ENCODE measurements around the gene CACNA1H.

The CACNA1H gene

DNA sequence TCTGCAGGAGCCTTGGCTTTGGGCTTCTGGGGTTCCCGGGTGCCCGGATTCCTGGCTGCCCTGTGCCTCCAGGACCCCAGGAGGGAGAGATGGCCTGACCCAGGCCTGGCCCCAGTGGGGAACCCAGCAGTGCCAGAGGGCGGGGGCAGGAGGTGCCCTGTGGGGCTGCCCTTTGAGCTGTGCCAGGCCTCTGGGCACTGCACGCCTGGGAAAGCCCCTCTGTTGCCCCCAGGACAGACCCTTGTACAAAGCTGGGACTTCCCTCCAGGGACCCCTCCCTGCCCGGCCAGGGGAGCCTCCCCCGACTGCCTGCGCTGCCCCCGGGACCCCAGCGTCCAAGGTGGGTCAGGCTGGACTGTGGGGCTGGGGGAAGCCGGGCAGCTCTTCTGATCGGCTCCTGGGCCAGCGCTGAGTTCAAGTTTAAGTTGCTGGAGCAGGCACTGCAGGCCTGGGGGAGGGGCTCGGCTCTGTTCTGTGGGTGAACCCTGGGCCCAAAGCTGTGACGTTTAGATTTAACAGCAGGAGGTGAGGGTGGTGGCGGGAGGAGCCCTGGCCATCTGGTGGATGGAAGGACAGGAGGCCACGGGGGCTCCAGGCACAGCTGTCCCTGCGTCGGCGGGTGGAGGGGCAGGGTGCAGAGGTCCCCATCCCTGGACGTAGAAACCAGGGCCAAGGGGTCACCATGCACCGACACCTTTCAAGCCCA is 29.2 kb upstream of the CACNA1H start:
- DNase-seq: no peak

DNA sequence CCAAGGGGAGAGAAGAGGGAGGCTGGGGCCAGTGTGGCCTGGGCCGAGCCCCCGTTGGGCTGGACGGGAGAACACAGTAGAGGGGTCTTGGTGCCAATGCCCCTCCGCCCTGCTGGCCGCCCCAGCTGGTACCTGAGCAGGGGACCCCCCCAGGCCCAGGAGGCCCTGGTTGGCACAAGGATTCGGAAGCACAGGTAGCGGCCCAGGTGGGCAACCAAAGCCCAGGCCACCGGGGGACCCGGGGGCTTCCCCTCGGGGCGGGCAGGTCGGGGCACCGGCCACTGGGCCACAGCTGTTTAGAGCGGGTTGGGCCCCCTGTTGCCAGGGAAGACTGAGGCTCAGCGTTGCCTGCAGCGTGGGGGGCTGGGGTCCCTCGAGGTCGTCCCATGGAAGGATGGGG is 28.6 kb upstream of the CACNA1H start:
- no peak for DNase-seq

DNA sequence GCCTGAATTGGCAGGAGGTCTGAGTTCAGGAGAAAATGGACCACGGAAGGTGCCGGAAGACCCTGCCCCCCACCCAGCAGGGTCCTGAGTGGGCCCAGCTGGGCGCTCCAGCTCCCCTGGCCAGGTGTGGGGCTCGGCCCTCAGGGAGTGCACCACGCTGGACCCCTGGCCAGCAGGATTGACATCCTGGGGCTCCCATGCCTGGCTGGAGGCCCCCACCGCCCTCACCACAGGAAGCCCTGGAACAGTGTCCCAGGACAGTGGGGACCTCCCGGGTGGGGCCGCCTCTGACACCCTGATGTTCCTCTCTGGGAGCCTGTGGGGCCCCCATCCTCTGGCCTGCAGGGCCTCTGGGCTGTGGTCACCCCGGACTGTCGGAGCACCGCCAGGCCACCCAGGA is 28.1 kb upstream of the CACNA1H start:
- no peak for DNase-seq

DNA sequence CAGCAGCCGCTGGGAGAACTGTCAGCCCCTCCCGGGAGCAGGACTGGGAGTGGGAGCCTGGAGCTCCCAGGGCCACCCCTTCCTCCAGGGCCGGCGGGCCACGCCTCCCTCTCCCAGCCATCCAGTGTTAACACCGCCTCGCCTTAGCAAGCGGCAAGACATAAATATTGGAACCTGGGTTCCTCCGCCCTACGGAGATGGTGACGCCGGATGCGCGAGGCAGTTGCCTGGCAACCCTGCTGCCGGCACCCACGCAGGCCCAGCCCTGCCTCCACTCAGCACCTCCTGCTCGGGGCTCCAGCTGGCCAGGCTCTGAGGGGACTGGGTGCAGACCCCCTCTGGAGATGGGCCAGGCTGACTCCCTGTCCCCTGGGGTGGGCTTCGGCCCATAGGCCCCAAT is 27.4 kb upstream of the CACNA1H start:
- DNase-seq: peak in 2 of 6 experiments; percentile 15 to 16

DNA sequence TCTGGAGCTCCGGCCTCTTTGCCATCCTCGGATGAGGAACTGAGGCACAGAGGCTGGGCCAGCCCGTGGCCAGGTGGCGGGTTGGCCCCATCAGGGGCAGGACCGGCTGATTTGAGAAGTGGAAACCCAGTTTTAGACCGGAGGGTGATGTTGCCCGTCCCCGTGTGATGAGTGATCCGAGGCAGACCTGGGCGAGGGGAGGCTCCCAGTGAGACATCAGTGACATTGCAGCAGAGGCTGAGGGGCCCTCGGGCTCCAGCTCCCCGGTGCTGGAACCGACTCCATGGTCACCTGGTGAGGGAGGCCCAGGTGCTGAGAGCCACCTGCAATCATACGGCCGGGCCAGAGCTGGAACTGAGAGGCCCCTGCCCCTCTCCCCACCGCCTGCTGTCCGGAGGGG is 26.9 kb upstream of the CACNA1H start:
- DNase-seq: no peak

DNA sequence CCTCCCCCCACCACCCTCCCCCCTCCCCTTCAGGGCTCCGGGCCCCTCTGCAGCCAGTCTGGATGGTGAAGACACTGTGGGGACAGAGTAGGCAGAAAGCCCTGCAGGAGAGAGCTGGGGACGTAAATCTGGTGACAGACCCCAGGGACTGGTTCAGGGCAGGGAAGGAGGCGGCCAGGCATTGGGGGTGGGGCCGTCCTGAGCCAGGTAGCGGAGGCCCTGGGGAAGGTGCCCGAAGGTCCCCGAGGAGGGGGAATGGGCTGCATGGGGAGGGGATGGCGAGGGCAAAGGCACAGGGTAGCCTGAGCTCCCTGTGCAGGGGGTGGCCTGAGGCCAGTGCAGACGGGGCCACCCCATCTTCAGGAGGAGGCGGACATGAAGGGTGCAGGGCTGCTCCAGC is 26.3 kb upstream of the CACNA1H start:
- DNase-seq: no peak

DNA sequence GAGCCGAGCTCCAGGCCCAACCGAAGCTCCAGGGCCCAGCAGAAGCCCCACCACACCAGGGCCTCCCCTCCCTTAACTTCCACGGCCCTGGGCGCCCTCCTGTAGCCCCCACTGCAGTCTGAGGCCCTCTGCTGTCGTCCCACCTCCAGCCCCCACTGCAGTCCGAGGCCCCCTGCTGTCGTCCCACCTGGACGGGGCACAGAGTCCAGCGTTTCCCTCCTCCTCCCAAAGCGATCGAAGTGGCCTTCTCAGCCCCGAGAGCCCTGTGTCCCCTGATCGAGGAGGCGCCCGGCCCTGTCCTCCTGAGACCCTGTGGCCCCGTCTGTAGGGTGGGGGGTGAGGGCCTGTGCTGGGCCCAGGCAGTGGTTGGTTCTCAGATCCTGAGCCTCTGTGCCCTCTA is 25.8 kb upstream of the CACNA1H start:
- DNase-seq: no peak

DNA sequence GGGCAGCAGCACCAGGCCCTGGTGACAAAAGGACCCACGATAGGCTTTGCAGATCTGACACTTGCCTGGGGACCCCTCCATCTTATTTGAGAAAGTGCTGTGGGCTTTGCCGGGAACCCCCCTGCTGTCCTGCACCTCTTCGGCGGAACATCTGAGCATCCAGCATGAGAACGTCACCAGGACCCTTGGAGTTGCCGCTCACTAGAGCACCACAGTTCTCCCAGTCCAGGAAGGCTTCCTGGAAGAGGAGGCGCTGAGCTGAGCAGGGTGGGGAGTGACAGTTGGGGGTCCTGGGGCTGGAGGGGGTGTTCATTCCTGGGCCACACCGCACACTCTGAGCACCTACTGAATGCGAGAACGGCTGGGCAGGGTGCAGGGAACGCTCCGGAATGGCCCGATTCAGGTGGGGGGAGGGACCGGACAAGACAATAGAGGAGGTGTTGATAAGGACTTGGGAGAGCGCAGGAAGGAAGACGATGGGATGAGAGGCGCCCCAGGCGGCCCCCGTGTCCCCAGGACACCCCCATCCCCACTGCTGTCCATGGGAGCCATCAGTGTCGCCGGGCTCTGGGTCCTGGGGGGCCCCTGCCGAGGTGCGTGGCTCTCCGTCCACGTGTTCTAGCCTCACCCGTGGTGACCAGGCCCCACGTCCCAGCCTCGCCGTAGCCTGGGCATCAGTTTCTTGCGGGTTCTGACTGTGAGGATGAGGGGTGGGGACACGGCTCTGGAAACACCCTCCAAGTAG is 24.8 kb upstream of the CACNA1H start:
- DNase-seq: no peak

DNA sequence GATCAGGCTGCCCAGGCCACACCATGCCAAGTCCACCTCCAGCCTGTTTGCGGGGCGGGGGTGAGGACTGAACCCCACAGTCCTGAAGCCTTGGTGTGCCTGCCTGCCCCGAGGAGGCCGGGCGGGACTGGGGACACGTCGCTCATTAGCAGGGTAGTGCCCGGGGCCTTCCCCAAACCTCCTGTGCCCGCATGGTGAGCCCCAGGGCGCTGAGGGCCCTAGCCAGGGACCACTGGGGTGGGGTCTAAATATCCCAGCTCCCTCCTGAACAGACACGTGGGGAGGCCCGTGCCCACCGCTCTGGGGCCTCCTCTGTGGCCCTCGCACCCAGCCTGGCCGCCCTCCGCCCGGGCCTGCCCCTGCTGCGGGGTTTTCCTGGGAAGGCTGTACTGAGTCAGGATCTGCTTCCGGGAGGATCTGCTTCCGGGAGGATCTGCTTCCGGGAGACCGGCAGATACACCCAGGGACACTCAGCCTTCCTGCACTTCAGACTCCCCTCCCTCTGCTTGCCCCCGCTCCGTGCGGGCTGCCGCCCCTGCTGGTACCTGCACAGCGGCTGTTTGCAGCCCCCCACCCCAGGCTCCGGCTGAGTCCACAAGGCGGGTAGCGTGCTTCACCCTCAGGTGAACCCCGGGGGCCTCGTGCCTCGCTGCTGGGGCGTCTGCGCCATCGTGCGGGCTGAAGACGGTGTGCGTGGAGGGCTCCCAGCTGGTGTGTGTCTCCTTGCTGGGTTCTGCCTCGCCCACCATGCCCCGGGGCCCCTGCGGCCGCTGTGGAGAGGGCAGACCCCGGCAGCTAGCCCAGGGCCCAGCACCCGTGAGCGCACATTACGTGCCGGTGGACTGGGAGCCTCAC is 23.6 kb upstream of the CACNA1H start:
- DNase-seq: no peak

DNA sequence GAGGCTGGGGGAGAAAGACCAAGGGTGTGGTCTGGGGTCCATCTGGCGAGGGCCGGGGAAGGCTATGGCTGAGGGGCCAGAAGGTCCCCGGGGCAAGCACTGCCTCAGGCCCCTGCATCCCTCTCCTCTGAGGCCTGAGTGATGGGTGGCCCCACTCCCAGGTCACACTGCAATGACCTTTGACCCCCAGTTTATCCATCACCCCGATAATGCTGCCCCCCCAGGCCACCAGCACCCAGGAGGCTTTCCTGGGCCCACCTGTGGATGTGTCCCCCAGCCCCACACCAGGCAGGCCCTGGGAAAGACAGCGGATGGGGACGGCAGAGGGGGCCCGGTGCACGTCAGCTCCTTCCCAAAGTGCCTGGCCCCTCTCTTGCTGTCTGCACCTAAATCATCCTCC is 22.5 kb upstream of the CACNA1H start:
- no peak for DNase-seq

DNA sequence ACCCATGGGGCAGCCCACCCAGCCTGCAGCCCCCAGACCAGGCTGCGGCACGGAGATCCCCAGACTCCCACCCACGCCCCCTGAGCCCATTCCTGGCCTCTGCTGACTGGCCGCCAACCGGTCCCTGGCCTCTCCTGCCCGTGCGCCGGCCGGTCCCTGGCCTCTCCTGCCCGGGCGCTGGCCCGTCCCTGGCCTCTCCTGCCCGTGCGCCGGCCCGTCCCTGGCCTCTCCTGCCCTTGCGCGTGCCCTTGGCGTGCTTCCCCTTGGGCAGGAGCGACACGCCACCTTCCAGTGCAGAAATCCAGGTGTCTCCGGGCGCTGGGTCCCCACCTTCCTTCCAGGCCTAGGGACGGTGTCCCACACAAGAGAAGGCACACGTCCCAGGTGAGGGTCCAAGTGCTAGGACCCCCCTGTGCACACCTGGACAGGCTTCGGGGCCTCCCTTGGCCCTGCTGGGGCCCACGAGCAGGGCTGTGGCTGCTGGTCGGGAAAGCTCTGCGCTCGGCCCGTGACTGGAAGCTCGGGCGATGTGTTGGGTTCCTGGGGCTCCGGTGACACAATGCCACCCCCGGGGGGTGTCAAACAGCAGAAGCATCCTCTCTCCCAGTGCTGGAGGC is 21.4 kb upstream of the CACNA1H start:
- DNase-seq: no peak

DNA sequence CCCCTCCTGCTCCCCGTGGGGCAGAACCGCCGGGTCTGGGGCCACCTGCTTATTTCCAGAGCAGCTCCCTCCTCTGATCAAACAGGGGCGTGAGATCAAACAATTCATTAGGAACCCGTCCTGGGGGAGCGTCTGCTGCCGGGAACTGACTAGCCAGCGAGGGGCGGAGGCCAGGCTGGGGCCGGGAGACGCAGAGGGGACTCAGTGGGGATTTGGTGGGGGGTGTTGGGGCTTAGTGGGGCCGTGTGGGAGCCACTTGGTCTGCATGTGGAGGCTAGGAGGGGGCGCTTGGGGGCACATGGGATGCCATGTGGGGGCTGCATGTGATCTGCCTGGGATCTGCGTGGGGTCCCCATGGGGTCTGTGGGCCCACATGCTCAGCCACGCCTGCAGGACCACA is 20.5 kb upstream of the CACNA1H start:
- no peak for DNase-seq

DNA sequence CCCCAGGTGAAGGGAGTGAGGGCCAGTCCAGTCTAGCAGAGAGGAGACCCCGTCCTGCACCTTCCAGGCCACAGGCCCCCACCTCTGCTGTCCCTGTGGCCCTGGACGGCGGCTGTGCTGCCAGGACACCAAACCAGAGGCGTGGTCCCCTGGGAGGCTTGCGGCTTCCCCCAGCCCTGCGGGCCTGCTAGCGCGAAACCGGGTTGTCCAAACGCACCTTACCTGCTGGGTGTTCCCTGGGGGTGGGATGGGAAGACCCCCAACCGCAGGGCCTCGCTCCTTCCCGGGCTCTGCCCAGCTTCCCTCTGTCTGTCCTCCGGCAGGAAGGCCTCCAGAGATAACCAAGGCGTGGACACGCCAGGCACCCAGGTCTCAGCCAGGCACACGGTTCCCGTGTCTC is 19.6 kb upstream of the CACNA1H start:
- no peak for DNase-seq

DNA sequence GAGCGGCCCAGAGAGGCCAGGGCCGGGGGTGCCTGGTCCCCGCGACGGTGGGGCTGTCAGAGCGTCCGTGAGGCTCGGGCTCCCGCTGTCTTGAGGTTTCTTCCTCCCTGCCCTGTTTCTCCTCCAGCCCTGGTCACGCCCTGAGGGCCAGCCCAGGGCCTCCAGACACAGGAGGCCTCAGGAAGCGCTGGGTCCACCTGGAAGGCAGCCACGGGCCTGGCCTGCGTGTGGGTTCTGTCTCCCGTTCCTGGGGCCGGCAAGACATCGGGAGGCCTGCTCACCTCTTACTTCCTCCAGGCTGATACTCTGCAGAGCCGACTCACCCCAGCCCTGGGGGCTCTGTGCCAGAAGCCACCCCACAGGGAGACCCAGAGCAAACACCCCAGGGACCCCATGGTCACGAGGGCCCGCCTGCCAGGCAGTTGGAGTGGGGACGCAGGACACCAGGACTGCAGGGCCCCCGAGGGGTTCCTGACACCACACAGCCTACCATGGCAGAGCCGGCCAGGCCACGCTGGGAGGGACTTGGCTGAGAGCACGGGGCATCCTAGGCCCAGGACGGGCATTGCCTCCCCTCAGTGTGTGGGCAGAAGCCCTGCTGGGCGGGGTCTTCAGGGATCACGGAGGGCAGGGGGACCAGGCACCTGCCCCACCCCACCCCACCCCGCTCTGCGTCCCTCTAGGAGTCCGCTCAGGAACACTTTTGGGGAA is 18.9 kb upstream of the CACNA1H start:
- no peak for DNase-seq

DNA sequence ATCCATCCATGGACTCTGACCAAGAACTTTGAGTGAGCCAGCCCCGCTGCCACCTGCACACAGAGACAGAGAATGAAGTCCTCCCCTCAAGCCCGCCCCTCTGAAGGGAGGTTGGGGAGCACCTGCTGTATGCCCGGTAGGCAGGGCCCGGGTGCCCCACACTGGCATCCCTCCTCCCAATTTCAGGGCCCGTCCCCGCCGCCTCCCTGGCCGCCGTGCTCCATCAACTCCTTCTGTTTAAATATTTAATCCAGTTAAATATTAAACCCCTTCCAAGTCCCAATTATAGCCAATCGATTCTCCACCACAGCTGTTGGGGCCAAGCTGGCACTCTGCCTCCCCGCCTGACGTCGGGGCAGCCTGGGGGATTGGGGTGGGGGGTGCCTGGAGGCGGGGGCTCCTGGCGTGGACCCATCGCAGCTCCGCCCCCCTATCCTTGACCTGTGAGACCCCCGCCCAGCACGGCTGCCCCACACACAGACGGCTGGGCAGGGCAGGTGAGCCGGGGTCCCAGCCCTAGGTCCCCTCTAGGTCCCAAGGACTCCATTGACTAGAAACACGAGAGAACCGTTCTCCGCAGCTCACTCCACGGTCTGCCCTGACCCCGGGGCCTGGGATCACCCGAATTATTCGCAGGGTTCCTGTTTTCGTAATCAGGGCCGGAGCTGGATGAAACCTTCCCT is 18.0 kb upstream of the CACNA1H start:
- no peak for DNase-seq

DNA sequence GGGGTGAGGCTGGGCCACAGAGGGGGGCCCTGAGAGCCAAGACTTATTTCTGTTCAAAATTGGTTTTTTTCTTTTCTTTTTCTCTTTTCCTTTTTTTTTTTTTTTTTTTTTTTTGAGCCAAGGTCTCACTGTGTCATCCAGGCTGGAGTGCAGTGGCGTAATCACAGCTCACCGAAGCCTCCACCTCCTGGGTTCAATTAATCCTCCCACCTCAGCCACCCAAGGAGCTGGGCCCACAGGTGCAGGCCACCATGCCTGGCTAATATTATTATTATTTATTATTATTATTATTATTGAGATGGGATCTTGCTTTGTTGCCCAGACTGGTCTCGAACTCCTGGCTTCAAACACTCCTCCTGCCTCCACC is 17.5 kb upstream of the CACNA1H start:
- no peak for DNase-seq

DNA sequence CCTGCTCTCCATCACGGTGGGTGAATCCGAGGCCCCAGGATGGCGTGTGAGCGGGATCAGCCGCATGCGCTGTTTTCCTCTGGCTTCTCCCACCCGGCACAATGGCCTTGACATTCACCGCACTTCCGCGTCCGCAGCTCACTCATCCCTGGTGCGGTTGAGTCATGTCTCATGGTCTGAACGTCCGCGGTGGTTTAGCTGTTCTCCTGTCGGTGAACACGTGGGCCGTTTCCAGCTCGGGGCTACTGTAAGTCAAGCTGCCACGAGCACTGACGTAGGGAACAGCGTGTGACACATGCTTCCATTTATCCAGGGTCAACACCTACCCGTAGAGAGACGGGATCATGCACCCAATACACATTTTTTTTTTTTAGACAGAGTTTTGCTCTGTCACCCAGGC is 15.3 kb upstream of the CACNA1H start:
- no peak for DNase-seq

DNA sequence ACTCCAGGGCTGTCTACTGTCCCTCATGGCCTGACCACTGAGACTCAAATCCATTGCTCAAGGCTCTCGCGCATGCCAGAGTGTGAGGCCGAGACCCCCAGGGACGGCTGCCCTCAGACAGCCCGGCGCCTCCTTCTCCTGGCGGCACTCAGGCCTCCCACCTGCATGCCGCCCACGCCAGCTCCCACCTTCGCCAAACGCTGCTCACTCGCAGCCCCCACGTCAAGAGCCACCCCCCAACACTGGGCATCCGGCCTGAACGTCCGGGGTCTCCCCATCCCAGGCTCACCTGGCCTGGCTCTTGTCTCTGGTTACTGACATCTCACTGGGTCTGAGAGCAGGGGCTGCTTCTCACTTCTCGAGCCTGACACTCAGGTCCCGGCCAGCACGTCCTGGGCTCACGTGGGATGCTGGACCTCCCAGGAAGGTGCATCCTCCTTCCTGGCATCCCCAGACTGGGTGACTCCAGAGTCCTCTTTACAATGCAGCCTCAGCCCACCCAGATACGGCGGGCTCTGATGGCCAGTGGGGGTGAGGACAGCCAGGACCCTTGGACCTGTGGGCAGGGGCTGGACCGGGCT is 12.2 kb upstream of the CACNA1H start:
- DNase-seq: no peak

DNA sequence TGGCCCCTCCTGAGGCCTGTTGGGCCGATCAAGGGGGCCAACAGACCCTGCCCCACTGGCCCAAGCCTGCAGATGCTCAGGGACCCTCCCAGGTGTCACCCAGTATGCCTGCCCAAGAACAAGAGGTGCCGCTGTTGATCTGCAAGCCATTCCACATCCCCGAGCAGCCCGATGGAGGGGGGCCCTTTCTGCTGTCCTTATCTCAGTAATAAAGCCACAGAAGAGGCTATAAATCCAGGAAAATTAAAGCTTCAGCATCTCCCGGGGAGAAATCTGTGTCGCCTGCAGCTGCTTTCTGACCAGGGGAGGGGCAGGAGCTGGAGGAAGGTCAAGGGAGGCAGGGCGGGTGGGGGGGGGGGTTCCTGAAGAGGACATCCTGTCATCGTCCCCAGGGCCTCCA is 11.7 kb upstream of the CACNA1H start:
- no peak for DNase-seq

DNA sequence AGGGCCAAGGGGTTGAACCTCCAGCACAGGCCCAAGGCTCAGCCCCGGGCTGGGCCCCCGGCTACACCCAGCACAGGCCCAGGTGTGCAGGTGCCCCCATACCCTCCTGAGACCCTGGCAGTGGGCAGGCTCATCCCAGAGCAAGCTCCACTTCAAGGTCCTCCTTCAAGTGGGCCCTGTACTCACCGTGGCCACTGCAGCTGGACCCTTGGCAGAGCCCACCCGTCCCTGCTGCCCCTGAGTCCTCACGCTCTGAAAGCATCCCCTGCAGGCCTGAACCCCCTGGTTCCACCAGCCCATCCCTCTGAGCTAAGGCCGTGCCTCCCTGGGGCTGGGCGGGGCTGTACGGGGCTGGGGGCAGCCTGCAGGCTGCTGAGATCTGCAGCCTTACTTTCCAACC is 11.2 kb upstream of the CACNA1H start:
- no peak for DNase-seq

DNA sequence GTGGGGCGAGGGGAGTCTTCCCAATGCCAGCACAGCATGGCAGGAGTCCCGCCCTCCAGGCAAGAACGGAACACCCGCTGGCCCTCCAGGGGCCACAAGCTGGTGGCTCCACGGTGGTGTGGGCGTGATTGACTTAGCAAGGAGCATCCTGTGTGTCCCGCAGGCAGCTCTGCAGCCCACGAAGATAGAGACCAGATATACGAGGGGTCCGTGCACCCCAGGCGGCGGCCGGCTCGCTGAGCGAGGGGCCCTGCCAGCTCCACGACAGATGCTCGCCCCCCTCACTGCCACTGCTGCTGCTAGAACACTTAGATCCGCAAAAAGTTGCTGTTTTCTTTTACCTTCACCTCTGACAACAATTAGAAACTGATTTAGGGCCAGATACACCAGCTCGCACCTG is 10.0 kb upstream of the CACNA1H start:
- DNase-seq: no peak
